NCI-H1436 (cell line): ENCODE results near the gene PM20D1.

Source experiments
- DNase-seq: peaks from one replicate; lab custom pipeline; 2025; lab: John Stamatoyannopoulos, UW

Gene PM20D1

DNA sequence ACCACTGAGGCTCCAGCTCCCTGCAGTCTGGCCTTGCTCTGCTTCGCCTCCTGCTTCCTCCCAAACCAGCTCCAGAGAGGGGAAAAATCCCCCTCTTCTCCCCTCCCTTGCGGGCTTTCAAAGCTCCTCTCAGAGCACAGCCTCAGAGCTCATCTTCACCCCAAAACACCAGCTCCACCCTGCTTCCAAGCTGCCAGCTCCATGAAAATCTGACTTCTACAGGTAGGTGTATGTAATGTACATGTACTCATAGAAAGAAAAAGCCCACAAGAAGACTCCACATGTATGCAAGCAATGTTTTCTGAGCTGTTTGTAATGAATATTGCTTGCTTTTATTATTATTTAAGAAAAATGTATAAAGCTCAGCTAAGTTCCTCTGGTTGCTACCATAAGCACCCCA lies 45.3 kb downstream of the PM20D1 start:
- no peak for DNase-seq

DNA sequence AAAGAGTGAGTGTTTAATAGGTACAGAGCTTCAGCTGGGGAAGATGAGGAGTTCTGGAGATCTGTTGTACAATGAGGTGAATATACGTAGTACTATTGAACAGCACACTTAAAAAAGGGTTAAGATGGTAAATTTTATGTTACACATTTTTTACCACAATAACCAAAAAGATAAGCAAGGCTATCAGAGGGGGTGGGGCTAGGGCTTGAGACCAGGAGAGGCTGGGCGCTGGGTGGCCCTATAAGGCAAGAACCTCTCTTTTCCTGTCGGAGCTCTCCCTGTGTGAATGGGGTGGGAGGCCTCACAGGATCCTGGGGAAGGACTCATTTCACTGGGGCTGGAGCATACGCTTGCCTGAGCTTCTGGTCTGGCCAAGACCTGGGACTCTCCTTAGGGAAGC lies 45.9 kb downstream of the PM20D1 start:
- DNase-seq = no peak

DNA sequence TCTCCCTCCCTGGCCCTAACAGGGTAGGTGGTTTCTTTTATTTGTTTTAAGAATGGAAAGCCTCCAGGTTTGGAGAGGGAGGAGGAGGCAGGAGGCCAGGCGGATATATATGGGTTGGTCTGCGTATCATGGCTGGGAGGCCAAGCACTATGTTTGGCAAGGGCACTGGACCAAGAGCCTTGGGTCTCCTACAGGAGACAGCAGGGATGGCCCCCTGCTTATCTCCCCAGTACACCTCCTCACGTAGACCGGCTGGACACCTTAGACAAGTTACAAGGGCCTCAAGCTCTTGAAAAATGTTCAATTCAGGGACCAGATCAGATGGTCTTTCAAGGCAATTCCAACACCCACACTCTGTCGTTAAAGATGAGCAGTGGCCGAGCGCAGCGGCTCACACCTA lies 47.9 kb downstream of the PM20D1 start:
- no peak for DNase-seq

GRCh38 chr1:205800981-205801703 lies 48.8 kb downstream of the PM20D1 start:
- no peak for DNase-seq

GRCh38 chr1:205800427-205800826 lies 49.5 kb downstream of the PM20D1 start:
- no peak for DNase-seq

DNA sequence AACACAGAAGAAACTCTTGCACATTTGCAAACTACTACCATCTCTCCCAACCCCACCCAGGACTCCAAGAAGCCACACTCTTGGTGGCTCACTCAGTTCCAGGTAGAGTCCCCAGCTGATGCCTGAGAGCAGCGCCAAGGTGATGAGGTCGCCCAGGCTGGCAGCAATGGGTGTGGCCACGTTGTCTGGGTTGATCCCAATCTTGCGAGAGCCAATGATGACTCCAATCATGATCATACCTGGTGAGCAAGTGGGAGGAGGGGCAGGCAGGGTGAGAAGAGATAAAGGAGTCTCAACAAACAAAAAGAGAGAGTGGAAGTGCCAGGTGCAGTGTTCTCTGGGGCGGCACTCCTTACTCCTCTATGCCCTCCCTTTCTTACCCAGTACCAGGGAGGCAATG lies 51.4 kb downstream of the PM20D1 start:
- no peak for DNase-seq

- no peak for DNase-seq
Measured at GRCh38 chr1:205797168-205797567, 52.8 kb downstream of the PM20D1 start.

- no peak for DNase-seq
Measured at GRCh38 chr1:205794011-205794730, 55.8 kb downstream of the PM20D1 start.

DNA sequence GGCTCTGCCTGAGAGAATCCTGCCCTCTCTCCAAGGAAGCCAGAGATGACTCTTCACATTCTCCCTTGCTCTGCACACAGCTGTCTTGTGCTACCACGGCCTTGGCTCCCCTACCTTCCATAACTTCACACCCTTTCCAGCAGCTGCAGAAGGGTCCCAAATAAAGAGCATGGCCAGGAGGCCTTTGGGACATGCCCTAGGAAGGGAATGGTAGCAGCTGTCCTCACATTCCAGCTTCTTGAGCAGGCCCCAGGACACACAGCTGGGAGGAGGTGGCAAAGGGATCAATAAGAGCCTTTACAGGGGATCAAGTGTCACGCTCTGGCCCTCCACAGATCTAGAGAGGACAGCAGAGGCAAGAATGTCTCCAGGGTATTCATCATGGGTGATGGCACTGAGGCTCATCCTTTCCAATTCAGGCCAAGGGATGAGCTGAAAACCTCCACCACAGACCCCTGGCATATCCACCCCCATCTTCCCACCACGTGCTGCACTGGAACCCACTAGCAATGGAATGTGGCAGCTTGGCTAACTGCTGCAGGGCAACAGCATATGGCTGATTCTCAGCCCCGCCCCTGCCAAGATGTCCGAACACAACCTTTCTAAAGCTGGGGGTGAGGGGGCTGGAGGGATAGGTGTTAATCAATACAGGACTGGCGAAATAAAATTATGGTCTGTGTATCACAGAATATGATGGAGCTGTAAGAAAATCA lies 56.8 kb downstream of the PM20D1 start:
- no peak for DNase-seq

DNA sequence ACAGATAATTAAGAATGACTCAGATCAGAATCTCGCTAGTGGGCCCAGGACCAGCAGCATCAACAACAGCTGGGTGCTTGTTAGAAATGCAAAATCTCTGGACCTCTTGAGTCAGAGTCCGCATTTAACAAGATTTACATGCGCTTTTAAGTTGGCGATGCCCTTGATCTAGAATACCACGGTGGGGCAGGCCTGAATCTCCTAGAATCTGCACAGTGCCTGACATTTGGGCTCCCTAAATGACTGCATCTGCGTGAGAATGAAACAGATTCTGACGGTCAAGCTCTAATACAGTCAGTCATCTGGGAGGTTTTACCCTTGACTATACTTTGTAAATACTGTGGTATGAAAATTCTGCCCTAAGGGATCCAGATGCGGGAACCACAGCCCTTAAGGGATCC lies 57.5 kb downstream of the PM20D1 start:
- DNase-seq = no peak

DNA sequence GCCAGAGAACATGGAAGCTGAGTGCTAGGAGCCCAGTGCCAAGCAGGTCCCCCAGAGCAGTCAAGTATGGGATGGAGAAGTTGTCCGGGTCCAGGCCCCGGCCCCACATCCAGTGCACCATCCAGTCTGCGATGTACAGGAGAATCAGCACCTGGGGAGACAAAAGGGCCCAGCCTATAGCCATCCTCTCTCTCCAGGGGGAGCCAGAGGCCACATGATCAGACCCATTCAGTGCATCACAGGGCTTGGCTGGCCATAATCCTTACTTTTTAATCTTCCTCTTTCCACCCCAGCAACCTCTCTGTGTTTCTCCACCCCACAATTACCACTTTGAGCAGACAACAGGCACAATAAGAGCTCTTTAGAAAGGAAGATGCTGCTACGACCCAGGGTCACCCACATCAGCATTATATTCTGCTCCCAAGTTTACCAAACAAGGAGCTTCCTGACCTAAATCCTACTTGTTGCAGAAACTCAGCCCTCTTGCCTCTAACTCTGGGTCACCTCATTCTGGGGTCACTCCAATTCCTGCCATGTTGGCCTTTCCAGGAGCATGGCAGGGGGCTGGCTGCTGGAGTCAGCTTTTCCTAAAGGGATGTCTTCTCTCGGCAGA lies 58.3 kb downstream of the PM20D1 start:
- peak; percentile 56 for DNase-seq

DNA sequence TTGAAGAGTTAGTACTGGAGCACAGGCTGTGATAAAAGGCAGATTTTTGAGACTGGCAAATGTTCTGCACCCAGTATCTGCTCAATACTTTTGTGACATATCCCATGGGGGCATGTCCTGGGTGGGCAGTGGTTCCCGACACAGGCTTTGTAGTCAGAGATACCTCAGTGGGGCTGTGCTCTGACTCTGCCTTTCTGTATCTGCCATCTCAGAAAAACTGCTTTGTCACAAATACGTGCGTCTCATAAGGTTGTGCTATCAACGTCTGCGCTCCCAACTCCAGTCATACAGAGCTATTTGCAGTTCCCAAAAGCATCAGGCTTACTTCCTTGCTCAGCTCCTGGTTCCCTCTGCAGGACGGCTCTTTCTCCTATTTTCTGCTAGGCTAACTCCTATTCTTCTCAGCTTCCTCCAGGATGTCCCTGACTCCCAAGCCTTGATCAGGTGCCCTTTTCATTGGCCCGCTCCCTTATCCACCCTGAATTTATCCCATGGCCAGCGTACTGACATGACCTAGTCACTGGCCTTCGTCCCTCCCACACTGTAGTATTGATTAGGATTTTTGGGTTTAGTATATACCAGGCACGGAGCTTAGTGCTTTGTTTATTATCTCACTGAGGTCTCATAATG lies 62.5 kb downstream of the PM20D1 start:
- DNase-seq = no peak

GRCh38 chr1:205786601-205787000 lies 63.3 kb downstream of the PM20D1 start:
- DNase-seq = no peak

DNA sequence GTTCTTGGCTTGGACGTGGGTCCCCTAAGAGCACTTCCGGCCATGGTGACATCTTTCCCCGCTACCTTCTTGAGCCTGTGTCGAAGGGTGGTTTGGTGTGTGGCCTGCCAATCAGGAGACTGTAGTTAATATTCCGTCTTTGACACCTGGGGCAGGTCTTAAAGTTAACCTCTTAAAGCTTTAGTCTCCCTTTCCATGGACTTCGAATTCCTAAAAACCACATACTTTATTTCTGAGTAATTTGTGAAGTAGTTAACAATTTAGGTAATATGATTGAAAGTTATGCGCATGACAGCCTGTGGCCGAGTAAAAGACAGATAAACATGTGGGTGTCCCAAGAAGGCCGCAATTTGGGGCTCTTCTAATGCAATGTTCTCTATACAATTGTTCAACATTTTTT lies 64.5 kb downstream of the PM20D1 start:
- DNase-seq = no peak

- DNase-seq = no peak
Measured at GRCh38 chr1:205783904-205784303, 66.0 kb downstream of the PM20D1 start.

- no peak for DNase-seq
Measured at GRCh38 chr1:205783433-205783795, 66.5 kb downstream of the PM20D1 start.

DNA sequence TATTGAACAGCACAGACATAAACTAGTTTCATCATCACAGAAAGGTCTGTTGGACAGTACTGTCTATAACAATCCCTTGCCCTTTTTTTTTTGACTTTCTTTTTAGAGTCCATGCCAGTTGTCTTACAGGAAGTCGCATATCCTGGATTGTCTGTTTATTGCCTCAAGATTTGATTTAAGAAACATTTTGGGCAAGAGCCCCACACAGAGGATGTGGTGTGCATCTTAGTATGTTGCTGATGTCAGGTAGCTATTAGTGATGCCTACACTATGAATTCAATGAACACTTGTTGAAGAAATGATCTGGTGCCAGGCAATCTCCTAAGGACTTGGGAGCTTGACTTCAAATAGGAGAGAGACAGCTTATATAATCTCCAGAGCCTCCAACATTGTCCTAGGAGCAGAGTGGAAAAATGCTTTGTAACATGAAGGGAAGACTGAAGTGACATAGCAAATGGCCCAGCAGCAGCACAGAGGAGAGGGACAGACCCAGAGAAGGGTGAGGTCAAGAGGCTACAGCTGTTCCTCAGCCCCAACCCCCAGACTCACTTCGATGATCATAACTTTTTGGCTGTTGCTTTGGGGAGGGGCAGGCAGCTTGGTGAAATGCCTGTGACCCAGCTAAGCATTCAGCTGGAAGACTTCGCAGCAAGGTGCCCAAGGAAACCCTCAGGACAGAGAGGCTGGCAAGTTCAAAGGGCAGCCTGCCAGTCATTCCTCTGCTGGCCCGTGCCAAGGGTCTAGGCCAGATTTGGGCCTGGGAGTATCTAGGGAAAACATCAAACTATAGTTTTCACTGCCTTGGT lies 67.1 kb downstream of the PM20D1 start:
- DNase-seq = no peak

DNA sequence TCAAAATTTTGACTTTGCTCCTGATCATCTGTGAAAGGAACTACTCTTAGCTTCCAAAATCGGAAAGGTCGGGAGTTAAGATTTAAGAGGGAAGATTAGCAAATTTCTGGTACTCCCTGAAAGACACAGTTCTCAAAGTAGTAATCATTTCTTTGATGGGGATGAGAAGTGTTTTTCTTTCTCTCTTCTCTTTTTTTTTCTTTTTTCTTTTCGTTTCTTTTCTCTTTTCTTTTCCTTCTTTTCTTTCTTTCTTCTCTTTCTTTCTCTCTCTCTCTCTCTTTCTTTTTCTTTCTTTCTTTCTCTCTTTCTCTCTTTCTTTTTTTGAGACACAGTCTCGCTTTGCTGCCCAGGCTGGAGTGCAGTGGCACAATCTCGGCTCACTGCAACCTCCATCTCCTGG lies 69.6 kb downstream of the PM20D1 start:
- DNase-seq = no peak
